PFSK-1 (cell line): ENCODE measurements around the gene SERTM2.

Experiments used
- FOXP2 ChIP-seq: optimal IDR thresholded peaks from 2 replicates; pipeline ENCODE3; 2011; ENCODE audit warnings: borderline replicate concordance, control low read depth, inconsistent platforms; ENCODE audit not compliant: insufficient read depth; ENCODE audit errors: extremely low read length, extremely low read depth
- POLR2AphosphoS5 ChIP-seq: IDR thresholded peaks from 2 replicates; pipeline ENCODE4 v1.6.1; 2012; ENCODE audit warnings: low read depth, mild to moderate bottlenecking, control low read depth, low read length, moderate library complexity
- SIN3A ChIP-seq: IDR thresholded peaks from 2 replicates; pipeline ENCODE4 v1.6.1; 2012; ENCODE audit warnings: mild to moderate bottlenecking, low read length, moderate library complexity, borderline replicate concordance; ENCODE audit not compliant: insufficient read depth
- TAF1 ChIP-seq: IDR thresholded peaks from 2 replicates; pipeline ENCODE4 v1.6.1; 2012; ENCODE audit warnings: low read length, control low read depth, borderline replicate concordance; ENCODE audit not compliant: insufficient read depth
- TF ChIP-seq, protein P1 (sequence below), 2 experiments: IDR thresholded peaks; 2 replicates each; pipeline versions ENCODE4 v1.6.1 to v1.8.0; 2011 to 2012; ENCODE audit warnings: low read depth in 2 of 2, low read length in 2 of 2, control low read depth in 1 of 2, inconsistent platforms in 1 of 2, mild to moderate bottlenecking in 1 of 2, moderate library complexity in 1 of 2; ENCODE audit not compliant: insufficient read depth in 1 of 2

Gene SERTM2

DNA sequence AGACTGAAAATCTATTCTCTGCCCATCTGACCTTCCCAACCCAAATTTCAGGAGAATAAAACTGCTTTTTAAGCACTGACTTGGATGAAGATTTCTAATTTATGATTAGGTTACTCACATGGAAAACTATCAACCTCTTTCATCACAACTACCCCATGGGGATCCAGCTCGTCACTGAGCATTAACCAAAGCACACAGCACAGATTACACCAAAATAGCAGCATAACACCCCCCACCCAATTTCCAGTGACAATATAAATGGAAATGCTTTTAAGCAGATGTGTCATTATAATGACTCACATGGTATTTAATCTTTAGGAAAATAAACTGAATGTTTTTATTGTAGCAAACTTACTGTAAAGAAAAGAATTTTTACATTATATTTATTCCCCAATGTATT is 9.7 kb downstream of the SERTM2 start:
- TF ChIP-seq SIN3A, result no peak
- TF ChIP-seq, protein P1, sequence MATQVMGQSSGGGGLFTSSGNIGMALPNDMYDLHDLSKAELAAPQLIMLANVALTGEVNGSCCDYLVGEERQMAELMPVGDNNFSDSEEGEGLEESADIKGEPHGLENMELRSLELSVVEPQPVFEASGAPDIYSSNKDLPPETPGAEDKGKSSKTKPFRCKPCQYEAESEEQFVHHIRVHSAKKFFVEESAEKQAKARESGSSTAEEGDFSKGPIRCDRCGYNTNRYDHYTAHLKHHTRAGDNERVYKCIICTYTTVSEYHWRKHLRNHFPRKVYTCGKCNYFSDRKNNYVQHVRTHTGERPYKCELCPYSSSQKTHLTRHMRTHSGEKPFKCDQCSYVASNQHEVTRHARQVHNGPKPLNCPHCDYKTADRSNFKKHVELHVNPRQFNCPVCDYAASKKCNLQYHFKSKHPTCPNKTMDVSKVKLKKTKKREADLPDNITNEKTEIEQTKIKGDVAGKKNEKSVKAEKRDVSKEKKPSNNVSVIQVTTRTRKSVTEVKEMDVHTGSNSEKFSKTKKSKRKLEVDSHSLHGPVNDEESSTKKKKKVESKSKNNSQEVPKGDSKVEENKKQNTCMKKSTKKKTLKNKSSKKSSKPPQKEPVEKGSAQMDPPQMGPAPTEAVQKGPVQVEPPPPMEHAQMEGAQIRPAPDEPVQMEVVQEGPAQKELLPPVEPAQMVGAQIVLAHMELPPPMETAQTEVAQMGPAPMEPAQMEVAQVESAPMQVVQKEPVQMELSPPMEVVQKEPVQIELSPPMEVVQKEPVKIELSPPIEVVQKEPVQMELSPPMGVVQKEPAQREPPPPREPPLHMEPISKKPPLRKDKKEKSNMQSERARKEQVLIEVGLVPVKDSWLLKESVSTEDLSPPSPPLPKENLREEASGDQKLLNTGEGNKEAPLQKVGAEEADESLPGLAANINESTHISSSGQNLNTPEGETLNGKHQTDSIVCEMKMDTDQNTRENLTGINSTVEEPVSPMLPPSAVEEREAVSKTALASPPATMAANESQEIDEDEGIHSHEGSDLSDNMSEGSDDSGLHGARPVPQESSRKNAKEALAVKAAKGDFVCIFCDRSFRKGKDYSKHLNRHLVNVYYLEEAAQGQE (IDR thresholded peaks at IDR 0.05; ENCODE audit: insufficient read depth in 1 of 2, low read depth in 2 of 2, low read length in 2 of 2), result no peak
- no peak for TF ChIP-seq POLR2AphosphoS5
- no peak for TF ChIP-seq FOXP2
- TF ChIP-seq TAF1, result no peak

DNA sequence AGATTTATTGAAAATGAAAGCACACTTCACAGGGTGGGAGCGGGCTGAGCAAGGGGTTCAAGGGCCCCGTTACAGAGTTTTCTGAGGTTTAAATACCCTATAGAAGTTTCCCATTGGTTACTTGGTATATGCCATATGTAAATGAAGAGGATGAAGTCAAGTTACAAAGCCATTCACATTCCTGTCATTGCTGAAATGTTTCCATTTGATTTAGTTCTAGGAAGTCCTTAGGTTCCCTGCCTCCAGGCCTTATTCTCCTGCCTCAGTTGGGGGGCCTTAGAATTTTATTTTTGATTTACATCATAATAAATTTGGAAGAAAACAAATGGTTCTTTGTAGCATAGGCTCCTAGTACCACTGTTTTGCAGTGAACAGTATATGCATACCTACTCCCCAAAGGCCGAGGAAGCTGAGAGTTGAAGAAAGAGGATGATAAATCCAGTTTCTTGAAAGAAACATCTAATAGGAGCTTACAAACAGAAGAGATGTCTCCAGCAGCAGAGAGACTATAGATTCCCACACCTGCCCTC is 31.8 kb downstream of the SERTM2 start:
- TF ChIP-seq, protein P1 (IDR thresholded peaks at IDR 0.05; ENCODE audit: insufficient read depth in 1 of 2, low read depth in 2 of 2, low read length in 2 of 2), result no peak
- TF ChIP-seq POLR2AphosphoS5 (no peak), TAF1 (no peak), SIN3A (no peak), FOXP2 (no peak)

DNA sequence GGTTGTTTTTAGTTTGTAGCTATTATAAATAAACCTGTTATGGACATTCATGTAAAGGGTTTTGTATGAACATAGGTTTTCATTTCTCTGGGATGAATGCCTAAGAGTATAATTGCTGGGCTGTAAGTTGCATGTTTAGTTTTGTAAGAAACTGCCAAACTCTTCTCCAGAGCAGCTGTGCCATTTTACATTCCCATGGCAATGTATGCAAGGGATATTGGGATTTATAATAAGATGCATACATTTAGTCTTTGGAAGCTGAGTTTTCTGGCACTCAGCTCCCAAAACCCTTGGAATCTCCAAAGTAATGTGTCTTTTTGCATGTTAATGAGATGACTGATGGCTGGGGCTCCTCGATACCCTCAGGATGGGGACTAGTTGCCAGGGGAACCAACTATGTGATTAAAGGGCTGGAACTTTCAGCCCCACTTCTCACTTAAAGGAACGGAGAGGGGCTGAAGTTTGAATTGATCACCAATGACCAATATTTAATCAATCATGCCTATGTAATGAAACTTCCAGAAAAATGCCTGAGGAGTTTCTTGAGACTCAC is 44.0 kb downstream of the SERTM2 start:
- TF ChIP-seq FOXP2 (no peak), SIN3A (no peak), TAF1 (no peak), POLR2AphosphoS5 (no peak)
- TF ChIP-seq, protein P1 (IDR thresholded peaks at IDR 0.05; ENCODE audit: insufficient read depth in 1 of 2, low read depth in 2 of 2, low read length in 2 of 2), result no peak

DNA sequence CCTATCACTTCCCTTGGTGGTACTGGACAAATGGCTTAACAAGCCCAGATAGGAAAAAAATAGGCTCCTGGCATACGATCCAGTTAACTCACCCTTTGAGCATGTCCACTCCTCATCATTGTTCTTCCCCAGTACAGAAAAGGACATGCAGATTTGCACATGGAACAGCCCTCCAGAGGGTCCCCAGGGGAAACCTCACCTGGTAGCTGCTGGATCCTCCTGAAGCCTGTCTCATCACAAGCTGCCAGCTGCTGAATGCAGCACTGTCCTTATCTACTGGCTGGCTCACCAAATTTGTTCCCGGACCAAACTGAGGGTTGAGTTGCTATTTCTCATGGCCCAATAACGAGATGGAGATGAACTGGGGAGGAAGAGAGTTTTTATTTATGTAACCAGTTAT is 49.4 kb downstream of the SERTM2 start:
- no peak for TF ChIP-seq FOXP2
- TF ChIP-seq, protein P1 (IDR thresholded peaks at IDR 0.05; ENCODE audit: insufficient read depth in 1 of 2, low read depth in 2 of 2, low read length in 2 of 2), result no peak

DNA sequence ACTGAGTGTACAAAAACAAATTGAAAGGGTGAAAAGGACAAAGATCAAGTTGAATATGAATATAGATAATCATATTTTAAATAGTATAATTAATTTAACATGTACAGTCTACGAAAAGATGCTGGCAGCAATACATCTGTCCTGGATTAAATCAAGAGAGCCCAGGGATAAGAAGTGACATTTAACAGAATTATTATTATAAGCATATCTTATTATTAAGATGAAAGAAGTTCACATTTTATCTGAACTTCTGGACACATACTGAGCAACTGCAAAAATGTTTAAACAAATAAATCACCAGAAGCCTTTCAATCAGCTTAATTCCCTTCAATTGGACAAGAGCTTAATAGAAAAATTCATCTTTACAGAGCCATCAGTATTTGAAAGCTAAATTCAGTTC is 50.4 kb downstream of the SERTM2 start:
- TF ChIP-seq POLR2AphosphoS5, result no peak
- no peak for TF ChIP-seq SIN3A
- TF ChIP-seq, protein P1 (IDR thresholded peaks at IDR 0.05; ENCODE audit: insufficient read depth in 1 of 2, low read depth in 2 of 2, low read length in 2 of 2), result no peak
- TF ChIP-seq TAF1, result no peak
- TF ChIP-seq FOXP2, result no peak
